Gastroesophageal sphincter (tissue), 4 donors: ENCODE results near the gene KDSR. TPM values are rescaled to one million over a fixed set of nuclear protein-coding genes. Genes with fewer than 3 reads are reported as not detected.

ENCODE experiments used
- ATAC-seq: fragments of 150-250 bp; one replicate; pipeline ENCODE4 v1.9.1; 2016; ENCODE audit warnings: mild to moderate bottlenecking, moderate library complexity
- H3K27ac ChIP-seq, 4 donors: fragments of 200-600 bp; sonication (generic) in 3 of 4; 1 replicate in 3 of 4; 2 replicates in 1 of 4; pipeline ENCODE4 v1.5.1; 2016 to 2019
- H3K27me3 ChIP-seq: fragments of 200-600 bp; sonication (generic); one replicate; pipeline ENCODE4 v1.5.1; 2019
- H3K36me3 ChIP-seq, 2 donors: fragments of 200-600 bp; sonication (generic); one replicate each; pipeline ENCODE4 v1.5.1; 2019; ENCODE audit warnings: control low read depth in 1 of 2
- H3K4me1 ChIP-seq, 3 donors: fragments of 200-600 bp; sonication (generic); 1 replicate in 2 of 3; 2 replicates in 1 of 3; pipeline ENCODE4 v1.5.1; 2016 to 2019; ENCODE audit warnings: control low read depth in 2 of 3
- H3K4me3 ChIP-seq, 2 donors: fragments of 200-600 bp; sonication (generic); one replicate each; pipeline ENCODE4 v1.5.1; 2019; ENCODE audit warnings: mild to moderate bottlenecking in 1 of 2, moderate library complexity in 1 of 2
- H3K9me3 ChIP-seq, 3 donors: fragments of 200-600 bp; sonication (generic); one replicate each; pipeline ENCODE4 v1.5.1; 2017 to 2019; ENCODE audit warnings: control low read depth in 2 of 3
- EP300 ChIP-seq: sonication (generic); formaldehyde crosslinking; IDR thresholded peaks from one replicate; pipeline ENCODE4 v1.6.1; 2017; ENCODE audit warnings: antibody characterized with exemption, mild to moderate bottlenecking
- POLR2A ChIP-seq, 2 donors: fragments of 450-650 bp; IDR thresholded peaks; one replicate each; pipeline ENCODE4 v1.6.1; 2017; ENCODE audit warnings: antibody characterized with exemption in 2 of 2, mild to moderate bottlenecking in 2 of 2, moderate library complexity in 1 of 2
- POLR2AphosphoS5 ChIP-seq: sonication (generic); formaldehyde crosslinking; IDR thresholded peaks from one replicate; pipeline ENCODE4 v1.6.1; 2017; ENCODE audit warnings: antibody characterized with exemption
- WGBS, 2 donors: methylation state at CpG; one replicate each; pipeline ENCODE4 v1.1.5; 2018; ENCODE audit warnings: low coverage in 1 of 2; 5-methylcytosine and 5-hydroxymethylcytosine counted together
- total RNA-seq, 4 donors: library from RNA; depleted of rRNA; stranded (reverse); fragments of >200 nt; gene quantifications; one replicate each; pipeline ENCODE4 v1.1.0, GENCODE V29; 2016
- TF ChIP-seq, protein P1 (sequence below), 4 experiments: fragments of 200-600 bp in 2 of 4; fragments of 450-650 bp in 2 of 4; sonication (generic) in 1 of 4; IDR thresholded peaks; one replicate each; pipeline ENCODE4 v1.5.1; 2017 to 2019; ENCODE audit warnings: antibody characterized with exemption in 4 of 4, mild to moderate bottlenecking in 2 of 4, moderate library complexity in 2 of 4

KDSR gene
- total RNA-seq, 4 donors from 2014 or later = 36.9 to 67.3 (median 51.2) TPM

DNA sequence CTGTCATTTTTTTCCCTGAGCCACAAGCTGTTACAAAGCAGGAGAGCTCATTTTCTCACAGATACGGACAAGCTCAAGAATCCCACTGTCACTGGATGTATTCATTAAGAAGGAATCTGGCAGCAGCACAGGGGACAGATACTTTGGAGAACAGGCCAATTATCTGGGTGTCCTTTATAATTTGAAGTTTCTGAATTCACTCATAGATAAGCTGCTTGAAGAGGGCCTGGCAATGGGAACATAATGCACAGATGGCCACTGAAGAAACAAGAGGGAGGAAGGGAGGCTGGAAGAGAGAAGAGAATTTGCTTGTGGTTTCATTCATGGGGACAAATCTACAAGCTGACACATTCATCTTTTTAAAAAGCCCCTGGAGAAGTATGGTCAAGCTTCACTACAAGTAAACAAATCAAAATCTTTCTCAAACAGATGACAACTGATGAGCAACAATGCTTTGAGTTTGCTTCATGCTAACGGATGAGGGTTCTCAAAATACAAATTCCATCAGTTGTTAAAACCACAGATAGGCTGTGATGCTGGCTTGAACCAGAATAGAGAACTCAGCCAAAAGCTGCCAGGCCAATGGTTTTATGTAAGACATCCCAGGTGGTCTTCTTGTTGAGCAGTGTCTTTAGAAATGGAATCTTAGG lies 59.3 kb downstream of the KDSR start:
- Histone ChIP-seq H3K27ac (peak overlapping the region in 3 of 4 donors; percentile 12 to 52 (median 43)), H3K36me3 (no peaks in the 10 kb centered on the region), H3K4me3 (no peak overlapping the region), H3K9me3 (no peaks in the 10 kb centered on the region), H3K4me1 (peaks cover 7 to 55% (median 10%) of the 10 kb centered on the region in 3 donors), H3K27me3 (no peaks in the 10 kb centered on the region)
- 20 to 32% methylated on average over 2 of the region's 2 CpGs for WGBS, 2 donors
- ATAC-seq = no peak
- TF ChIP-seq EP300 = no peak
- TF ChIP-seq, protein P1, sequence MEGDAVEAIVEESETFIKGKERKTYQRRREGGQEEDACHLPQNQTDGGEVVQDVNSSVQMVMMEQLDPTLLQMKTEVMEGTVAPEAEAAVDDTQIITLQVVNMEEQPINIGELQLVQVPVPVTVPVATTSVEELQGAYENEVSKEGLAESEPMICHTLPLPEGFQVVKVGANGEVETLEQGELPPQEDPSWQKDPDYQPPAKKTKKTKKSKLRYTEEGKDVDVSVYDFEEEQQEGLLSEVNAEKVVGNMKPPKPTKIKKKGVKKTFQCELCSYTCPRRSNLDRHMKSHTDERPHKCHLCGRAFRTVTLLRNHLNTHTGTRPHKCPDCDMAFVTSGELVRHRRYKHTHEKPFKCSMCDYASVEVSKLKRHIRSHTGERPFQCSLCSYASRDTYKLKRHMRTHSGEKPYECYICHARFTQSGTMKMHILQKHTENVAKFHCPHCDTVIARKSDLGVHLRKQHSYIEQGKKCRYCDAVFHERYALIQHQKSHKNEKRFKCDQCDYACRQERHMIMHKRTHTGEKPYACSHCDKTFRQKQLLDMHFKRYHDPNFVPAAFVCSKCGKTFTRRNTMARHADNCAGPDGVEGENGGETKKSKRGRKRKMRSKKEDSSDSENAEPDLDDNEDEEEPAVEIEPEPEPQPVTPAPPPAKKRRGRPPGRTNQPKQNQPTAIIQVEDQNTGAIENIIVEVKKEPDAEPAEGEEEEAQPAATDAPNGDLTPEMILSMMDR (IDR thresholded peaks at IDR 0.05) = no peak
- TF ChIP-seq POLR2AphosphoS5 = no peak
- TF ChIP-seq POLR2A (IDR thresholded peaks at IDR 0.05) = no peak

DNA sequence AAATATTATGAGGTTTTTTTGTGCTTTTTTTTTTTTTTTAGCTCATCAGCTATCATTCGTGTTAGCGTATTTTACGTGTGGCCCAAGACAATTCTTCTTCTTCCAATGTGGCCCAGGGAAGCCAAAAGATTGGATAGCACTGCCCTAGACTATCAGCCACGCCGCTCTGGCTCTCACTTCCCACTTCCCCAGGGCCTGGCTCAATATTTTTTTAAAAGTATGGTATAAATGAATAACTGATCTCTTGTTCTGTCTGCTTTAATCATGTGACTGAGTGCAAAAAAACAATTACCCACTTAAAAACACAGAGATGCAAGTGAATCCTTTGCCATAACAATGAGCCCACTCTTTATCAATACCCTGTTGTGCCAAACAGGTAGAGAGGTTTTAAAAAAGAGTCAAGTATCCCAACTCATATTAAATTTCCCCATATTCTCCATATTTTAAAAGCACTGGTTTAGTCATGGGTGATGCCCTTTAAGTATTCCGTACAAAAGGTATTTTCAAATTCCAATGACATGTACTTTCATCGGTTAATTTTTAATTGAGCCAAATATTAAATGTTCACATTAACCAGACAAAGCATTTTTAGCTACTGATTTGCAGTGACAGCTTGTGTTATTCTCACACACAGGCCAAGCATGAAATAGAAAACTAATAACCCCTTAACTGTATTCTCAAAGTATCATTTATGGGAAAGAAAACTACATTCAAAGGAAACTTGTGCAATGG lies 60.0 kb downstream of the KDSR start:
- no peak for ATAC-seq
- peaks cover 7 to 56% (median 11%) of the 10 kb centered on the region in 3 donors for H3K4me1 ChIP-seq
- no peak for TF ChIP-seq EP300
- no peak for TF ChIP-seq POLR2AphosphoS5
- no peak for TF ChIP-seq POLR2A (IDR thresholded peaks at IDR 0.05)
- TF ChIP-seq, protein P1 (IDR thresholded peaks at IDR 0.05) = no peak
- WGBS, 2 donors = 73 to 78% methylated on average over 2 to 7 of the region's 7 CpGs
- H3K4me3 ChIP-seq = no peak overlapping the region
- H3K27me3 ChIP-seq = no peaks in the 10 kb centered on the region
- H3K9me3 ChIP-seq = no peaks in the 10 kb centered on the region
- no peaks in the 10 kb centered on the region for H3K36me3 ChIP-seq
- H3K27ac ChIP-seq = peak overlapping the region in 3 of 4 donors; percentile 11 to 43 (median 12)

DNA sequence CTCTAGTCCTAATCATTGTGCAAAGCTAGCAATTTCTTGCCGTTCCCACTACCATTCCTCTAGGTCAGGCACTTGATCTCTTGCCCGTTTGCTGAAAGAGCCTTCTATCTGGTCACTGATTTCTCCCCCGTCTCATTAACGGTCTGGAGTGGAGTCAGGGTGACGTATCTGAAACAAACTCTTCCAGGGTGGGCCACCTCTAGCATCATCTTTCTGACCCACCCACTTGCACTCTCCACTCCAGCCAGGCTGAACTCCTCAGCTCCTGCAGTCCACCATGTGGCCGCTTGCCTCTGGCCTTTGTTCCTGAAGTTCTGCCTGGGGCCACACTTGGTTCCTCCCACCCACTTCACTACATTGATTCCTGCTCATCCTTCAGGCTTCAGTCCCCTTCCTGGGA lies 60.8 kb downstream of the KDSR start:
- no peak overlapping the region for H3K27ac ChIP-seq
- no peaks in the 10 kb centered on the region for H3K27me3 ChIP-seq
- no peak overlapping the region for H3K4me3 ChIP-seq
- WGBS, 2 donors = 85 to 87% methylated on average over 6 of the region's 6 CpGs
- peaks cover 7 to 56% (median 11%) of the 10 kb centered on the region in 3 donors for H3K4me1 ChIP-seq
- H3K9me3 ChIP-seq = no peaks in the 10 kb centered on the region
- TF ChIP-seq EP300 (no peak), POLR2A (IDR thresholded peaks at IDR 0.05) (no peak), POLR2AphosphoS5 (no peak)
- TF ChIP-seq, protein P1 (IDR thresholded peaks at IDR 0.05) = no peak
- ATAC-seq = no peak
- no peaks in the 10 kb centered on the region for H3K36me3 ChIP-seq

DNA sequence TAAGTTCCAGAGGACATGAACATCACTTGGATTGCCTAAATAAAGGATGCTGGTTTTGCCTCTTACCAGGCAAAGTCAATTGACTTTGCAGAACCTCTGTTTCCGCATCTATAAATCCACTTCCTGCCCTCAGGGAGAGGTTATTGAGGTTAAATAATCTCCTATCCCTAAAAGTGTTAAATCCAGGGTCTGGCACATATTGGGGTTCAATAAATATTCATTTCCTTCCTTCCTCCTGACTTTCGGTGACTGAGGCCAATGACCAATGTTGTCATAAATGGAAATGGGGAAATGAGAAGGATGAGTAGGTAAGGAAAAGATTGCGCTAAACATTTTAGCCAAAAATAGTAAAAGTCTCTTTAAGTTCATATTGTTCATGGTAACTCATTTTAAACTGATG lies 63.5 kb downstream of the KDSR start:
- Histone ChIP-seq H3K9me3 (no peaks in the 10 kb centered on the region), H3K27me3 (no peaks in the 10 kb centered on the region), H3K27ac (peak overlapping the region in 2 of 4 donors; percentile 0 to 56), H3K4me3 (no peak overlapping the region), H3K36me3 (no peaks in the 10 kb centered on the region), H3K4me1 (peaks cover 10 to 67% (median 11%) of the 10 kb centered on the region in 3 donors)
- TF ChIP-seq EP300 (no peak), POLR2A (IDR thresholded peaks at IDR 0.05) (no peak), POLR2AphosphoS5 (no peak)
- TF ChIP-seq, protein P1 (IDR thresholded peaks at IDR 0.05) = no peak
- no peak for ATAC-seq
- 67 to 79% methylated on average over 3 of the region's 3 CpGs for WGBS, 2 donors
